OCI-LY3 (cell line): ENCODE measurements around the gene VCL.

Experiments used
- H2AFZ ChIP-seq: fragments of 200-600, 300-600 bp; shearing (Covaris generic); 2 replicates; pipeline ENCODE4 v1.6.0; 2014; ENCODE audit warnings: antibody characterized with exemption, low read depth, low read length
- H3K27ac ChIP-seq: fragments of 200-600, 300-600 bp; sonication (generic); 2 replicates; pipeline ENCODE4 v1.5.1; 2014; ENCODE audit warnings: mild to moderate bottlenecking, low read length, moderate library complexity, mixed read lengths
- H3K27me3 ChIP-seq: fragments of 200-600, 300-600 bp; sonication (generic); 2 replicates; pipeline ENCODE4 v1.6.1; 2014; ENCODE audit warnings: low read depth, low read length, mixed read lengths
- H3K36me3 ChIP-seq: fragments of 200-600, 300-600 bp; sonication (generic); replicated peaks from 2 replicates; pipeline ENCODE3; 2014; ENCODE audit warnings: low read depth, low read length, mixed read lengths
- H3K4me1 ChIP-seq: fragments of 300-600, 200-600 bp; sonication (generic); 2 replicates; pipeline ENCODE4 v1.6.1; 2014; ENCODE audit warnings: low read length, mixed read lengths
- H3K4me2 ChIP-seq: fragments of 200-600, 300-600 bp; sonication (generic); 2 replicates; pipeline ENCODE4 v1.6.1; 2014; ENCODE audit warnings: low read length, mixed read lengths
- H3K4me3 ChIP-seq: fragments of 300-600, 200-600 bp; sonication (generic); 2 replicates; pipeline ENCODE4 v1.5.1; 2014; ENCODE audit warnings: antibody characterized with exemption, mild to moderate bottlenecking, low read length, moderate library complexity
- H3K79me2 ChIP-seq: fragments of 300-600, 200-600 bp; shearing (Covaris generic); 2 replicates; pipeline ENCODE4 v1.6.1; 2014; ENCODE audit warnings: mild to moderate bottlenecking, low read length, mixed read lengths
- H3K9ac ChIP-seq: fragments of 300-600, 200-600 bp; shearing (Covaris generic); 2 replicates; pipeline ENCODE4 v1.6.0; 2014; ENCODE audit warnings: mild to moderate bottlenecking, low read length, moderate library complexity
- H3K9me3 ChIP-seq: fragments of 200-600, 300-600 bp; shearing (Covaris generic); 2 replicates; pipeline ENCODE4 v1.6.1; 2014; ENCODE audit warnings: low read length, mixed read lengths; ENCODE audit not compliant: insufficient read depth
- H4K20me1 ChIP-seq: fragments of 200-600, 300-600 bp; sonication (generic); 2 replicates; pipeline ENCODE4 v1.6.1; 2016; ENCODE audit warnings: low read length, mixed read lengths; ENCODE audit not compliant: insufficient read depth
- CTCF ChIP-seq: fragments of 200-600, 300-600 bp; sonication (generic); IDR thresholded peaks from 2 replicates; pipeline ENCODE4 v1.5.1; 2014; ENCODE audit warnings: antibody characterized with exemption, low read length, low read depth
- EZH2phosphoT487 ChIP-seq: fragments of 200-600 bp; shearing (Covaris generic); IDR thresholded peaks from 2 replicates; pipeline ENCODE4 v1.6.1; 2018; ENCODE audit warnings: antibody characterized with exemption, mixed run types, low read depth

VCL gene

DNA sequence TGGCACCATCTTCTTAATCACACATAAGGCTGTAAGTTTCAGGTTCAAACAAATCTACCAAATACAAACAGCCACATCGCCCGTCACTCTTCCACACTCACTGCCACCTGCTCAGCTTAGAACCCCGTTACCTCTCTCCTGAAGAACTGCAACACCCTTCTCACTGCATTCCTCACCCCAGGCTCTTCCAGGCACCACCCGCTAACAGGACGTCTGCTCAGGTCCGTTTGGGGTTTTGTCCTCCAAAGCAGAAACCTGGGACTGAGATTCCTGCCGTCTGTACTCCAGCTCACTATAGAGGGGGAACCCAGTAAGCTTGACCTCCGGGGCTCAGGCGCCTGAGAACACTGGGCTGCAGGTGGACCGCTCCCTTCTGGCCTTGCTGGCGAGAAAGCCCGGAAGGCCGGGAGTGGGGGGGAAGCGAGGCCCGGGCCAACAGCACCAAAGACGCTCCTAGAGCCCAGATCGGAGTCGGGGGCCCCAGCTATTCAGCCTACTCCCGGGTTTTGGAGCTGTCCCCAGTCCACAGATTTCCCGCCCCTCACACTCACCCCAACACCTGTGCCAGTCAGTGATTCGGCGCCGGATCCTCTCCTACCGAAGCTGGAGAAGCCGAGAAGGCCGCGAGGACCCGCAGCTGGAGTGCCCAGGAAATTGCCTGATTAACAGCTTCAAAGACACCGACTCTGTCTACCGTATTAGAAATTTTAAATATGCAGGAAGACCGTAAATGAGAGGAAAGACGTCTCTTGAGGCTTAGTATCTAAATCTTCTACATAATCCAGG, 152.5 kb downstream of the VCL start, which contains the start of gene AP3M1:
TSS of gene AP3M1 (minus strand) at position 625 of the 786 bp plus-strand sequence. CDS start 12,449 bp downstream, outside the sequence.
- peak within 1 kb of the TSS; percentile 77 for H2AFZ ChIP-seq
- peak within 1 kb of the TSS; percentile 97 for H3K4me3 ChIP-seq
- H3K79me2 ChIP-seq: peaks cover 47% of the 10 kb centered on the region
- H3K4me2 ChIP-seq: peak within 1 kb of the TSS; percentile 83
- no peaks in the 10 kb centered on the region for H4K20me1 ChIP-seq
- peak within 1 kb of the TSS; percentile 90 for H3K9ac ChIP-seq
- peaks cover 10% of the 10 kb centered on the region for H3K4me1 ChIP-seq
- H3K36me3 ChIP-seq: no peaks in the 10 kb centered on the region
- no peak for TF ChIP-seq CTCF
- no peak for TF ChIP-seq EZH2phosphoT487
- no peaks in the 10 kb centered on the region for H3K9me3 ChIP-seq
- peak within 1 kb of the TSS; percentile 74 for H3K27ac ChIP-seq
- no peaks in the 10 kb centered on the region for H3K27me3 ChIP-seq

DNA sequence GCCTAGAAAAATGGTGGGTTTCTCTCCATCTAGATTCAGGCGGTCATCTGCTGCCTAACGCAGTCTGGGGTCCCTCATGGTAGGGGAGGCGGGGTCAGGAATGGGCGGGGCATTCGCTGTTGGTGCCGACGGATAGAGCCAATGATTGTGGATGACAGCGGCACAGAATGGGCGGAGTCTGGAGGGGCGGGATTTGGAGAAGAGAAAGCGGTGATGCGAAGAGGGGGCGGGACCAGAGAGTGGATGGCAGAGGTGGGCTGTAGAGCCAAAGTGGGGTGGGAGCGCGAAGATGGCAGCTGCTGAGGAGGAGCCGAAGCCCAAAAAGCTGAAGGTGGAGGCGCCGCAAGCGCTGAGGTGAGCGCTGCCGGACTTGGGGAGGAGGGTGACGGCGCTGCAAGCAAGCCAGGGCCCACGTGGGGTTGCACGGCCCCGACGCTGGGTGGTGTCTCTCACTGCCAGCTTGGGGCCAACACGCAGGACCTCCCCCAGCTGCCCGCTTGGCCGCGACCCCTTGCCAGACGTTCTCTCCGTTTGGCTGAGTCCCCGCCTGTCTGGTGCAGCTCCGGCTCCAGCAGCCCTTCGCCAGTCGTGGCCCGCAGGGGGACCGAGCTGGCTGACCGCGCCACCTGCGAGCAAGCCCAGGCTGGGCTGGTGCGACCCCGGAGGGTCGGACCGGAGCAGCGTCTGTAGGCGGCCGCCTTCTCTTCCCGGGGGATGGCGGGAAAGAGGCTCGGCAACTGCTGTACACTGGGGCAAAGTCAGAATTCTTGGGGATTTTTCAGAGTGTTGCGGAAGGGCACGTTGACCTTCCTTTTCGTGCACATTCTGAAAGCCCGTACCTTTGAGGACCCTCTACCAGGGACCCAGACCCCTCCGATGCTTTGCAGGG, 153.3 kb downstream of the VCL start, which contains the start of gene ADK:
TSS of gene ADK (plus strand) at position 232 of the 889 bp plus-strand sequence. CDS start at position 290, 58 bp downstream.
- peak; percentile 17 for TF ChIP-seq CTCF
- TF ChIP-seq EZH2phosphoT487: no peak
- peak within 1 kb of the TSS; percentile 77 for H2AFZ ChIP-seq
- H3K9me3 ChIP-seq: no peaks in the 10 kb centered on the region
- no peaks in the 10 kb centered on the region for H3K27me3 ChIP-seq
- no peaks in the 10 kb centered on the region for H4K20me1 ChIP-seq
- no peaks in the 10 kb centered on the region for H3K36me3 ChIP-seq
- peak within 1 kb of the TSS; percentile 97 for H3K4me3 ChIP-seq
- H3K27ac ChIP-seq: peak within 1 kb of the TSS; percentile 74
- H3K4me1 ChIP-seq: peaks cover 10% of the 10 kb centered on the region
- H3K9ac ChIP-seq: peak within 1 kb of the TSS; percentile 90
- H3K4me2 ChIP-seq: peak within 1 kb of the TSS; percentile 83
- peaks cover 47% of the 10 kb centered on the region for H3K79me2 ChIP-seq

DNA sequence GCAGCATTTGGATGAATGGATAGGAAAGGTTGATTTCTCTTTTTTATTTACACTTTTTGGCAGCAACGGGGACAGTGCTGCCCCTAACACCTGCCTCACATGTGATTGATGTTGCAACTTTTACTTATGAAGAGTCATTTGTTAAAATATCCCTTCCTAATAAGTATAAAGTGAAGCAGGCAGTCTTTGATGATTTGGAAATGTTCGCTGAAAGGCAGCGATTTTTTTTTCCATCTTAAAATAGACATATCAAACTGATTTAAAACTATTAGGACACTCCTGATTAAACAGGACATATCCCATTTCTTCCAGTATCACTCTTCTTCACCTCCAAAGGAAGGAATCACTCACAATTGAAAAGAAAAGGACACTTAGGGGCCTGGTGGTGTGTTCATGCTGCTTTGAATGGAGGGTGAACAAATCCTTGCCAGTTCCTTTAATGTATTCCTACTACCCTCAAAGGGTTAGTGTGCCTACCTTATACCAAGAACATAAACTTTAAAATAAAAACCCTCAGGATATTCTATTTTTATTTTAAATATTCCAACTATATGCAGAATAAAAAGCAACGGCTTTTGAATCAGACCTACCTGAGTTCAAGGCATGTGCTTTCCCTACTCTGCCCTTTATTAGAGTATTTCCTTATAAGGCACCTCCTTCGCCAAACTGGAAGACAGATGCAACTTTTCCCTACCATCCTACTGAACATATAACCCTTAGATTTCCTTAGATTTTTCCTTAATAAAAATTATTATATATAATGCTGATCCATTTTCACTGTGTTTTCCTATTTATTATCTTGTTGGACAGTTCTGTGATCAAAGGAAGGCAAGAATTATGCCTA, 154.2 kb downstream of the VCL start:
- no peaks in the 10 kb centered on the region for H4K20me1 ChIP-seq
- H3K27me3 ChIP-seq: no peaks in the 10 kb centered on the region
- H3K4me3 ChIP-seq: peak overlapping the region; percentile 97
- H3K79me2 ChIP-seq: peaks cover 49% of the 10 kb centered on the region
- peaks cover 10% of the 10 kb centered on the region for H3K4me1 ChIP-seq
- H3K27ac ChIP-seq: no peak overlapping the region
- peak overlapping the region; percentile 77 for H3K4me2 ChIP-seq
- no peak for TF ChIP-seq CTCF
- no peak for TF ChIP-seq EZH2phosphoT487
- no peaks in the 10 kb centered on the region for H3K36me3 ChIP-seq
- H2AFZ ChIP-seq: peak overlapping the region; percentile 77
- H3K9me3 ChIP-seq: no peaks in the 10 kb centered on the region
- H3K9ac ChIP-seq: peak overlapping the region; percentile 66
